Endodermal cell (in vitro differentiated cells): Measurements from ENCODE around the gene C1orf210. TPM values are rescaled to one million over a fixed set of nuclear protein-coding genes. Genes with fewer than 3 reads are reported as not detected.

Experiments
- DNase-seq: peaks from one replicate; pipeline ENCODE4 v3.0.0-alpha.2; 2017
- H3K27ac ChIP-seq: 2 replicates; pipeline ENCODE4 v1.5.1; 2013; ENCODE audit warnings: mild to moderate bottlenecking, low read depth, low read length, moderate library complexity
- H3K27me3 ChIP-seq: 2 replicates; pipeline ENCODE4 v1.6.1; 2013; ENCODE audit warnings: mild to moderate bottlenecking, low read length, moderate library complexity; ENCODE audit not compliant: insufficient read depth, control insufficient read depth, poor library complexity, severe bottlenecking
- H3K36me3 ChIP-seq: 2 replicates; pipeline ENCODE4 v1.7.0; 2013; ENCODE audit warnings: mild to moderate bottlenecking, low read length, moderate library complexity; ENCODE audit not compliant: control insufficient read depth, insufficient read depth
- H3K4me1 ChIP-seq: one replicate; pipeline ENCODE4 v1.7.0; 2013; ENCODE audit warnings: low read length; ENCODE audit not compliant: control insufficient read depth, insufficient read depth
- H3K4me3 ChIP-seq: 2 replicates; pipeline ENCODE4 v1.5.1; 2013; ENCODE audit warnings: mild to moderate bottlenecking, low read length, moderate library complexity
- H3K9ac ChIP-seq: 2 replicates; pipeline ENCODE4 v1.6.1; 2013; ENCODE audit warnings: mild to moderate bottlenecking, low read length, moderate library complexity; ENCODE audit not compliant: poor library complexity, severe bottlenecking; ENCODE audit errors: extremely low read depth
- H3K9me3 ChIP-seq: 2 replicates; pipeline ENCODE4 v1.6.1; 2013; ENCODE audit warnings: mild to moderate bottlenecking, low read length, moderate library complexity; ENCODE audit not compliant: control insufficient read depth
- H3K27ac Mint-ChIP-seq: 2 replicates; pipeline ENCODE4 v1.8.0; 2020; ENCODE audit warnings: mixed read lengths
- H3K27me3 Mint-ChIP-seq: 2 replicates; pipeline ENCODE4 v1.8.0; 2021; ENCODE audit warnings: mild to moderate bottlenecking, mixed read lengths; ENCODE audit not compliant: insufficient read depth
- H3K36me3 Mint-ChIP-seq: 2 replicates; pipeline ENCODE4 v1.8.0; 2020; ENCODE audit warnings: low read depth, mixed read lengths
- H3K4me1 Mint-ChIP-seq: 2 replicates; pipeline ENCODE4 v1.8.0; 2020; ENCODE audit warnings: mixed read lengths
- H3K4me3 Mint-ChIP-seq: 2 replicates; pipeline ENCODE4 v1.8.0; 2020; ENCODE audit warnings: mild to moderate bottlenecking, moderate library complexity, mixed read lengths
- H3K9me3 Mint-ChIP-seq: 2 replicates; pipeline ENCODE4 v1.8.0; 2020; ENCODE audit warnings: mild to moderate bottlenecking, mixed read lengths
- CTCF ChIP-seq: fragments of 200-600 bp; sonication (generic); conservative IDR thresholded peaks from 2 replicates; pipeline ENCODE4 v1.5.0; 2021; ENCODE audit warnings: antibody characterized with exemption, mild to moderate bottlenecking
- WGBS, 2 experiments: methylation state at CpG; one replicate each; pipeline versions ENCODE4 v1.1.5 to v1.1.7; 2013; ENCODE audit warnings: missing lambda C conversion rate in 2 of 2, mixed read lengths in 1 of 2; ENCODE audit not compliant: insufficient coverage in 1 of 2, insufficient read length in 1 of 2; 5-methylcytosine and 5-hydroxymethylcytosine counted together
- total RNA-seq, 2 donors: library from RNA; stranded (reverse); fragmentation: NEBNext Ultra II Directional in 1 of 2; extraction: Animal tissue kit (Norgen Biotek cat#: 25700) in 1 of 2; gene quantifications; 2 replicates in 1 of 2; 3 replicates in 1 of 2; pipeline ENCODE4 v1.2.1, GENCODE V29; 2021

C1orf210 gene
- total RNA-seq, 2 donors from 2014 or later = 9.7 to 17.9 TPM

GRCh38 chr1:43288058-43288784 is 2.8 kb upstream of the C1orf210 start:
- Mint-ChIP-seq H3K4me3 (no peak overlapping the region), H3K27me3 (no peaks in the 10 kb centered on the region), H3K9me3 (no peaks in the 10 kb centered on the region), H3K36me3 (no peaks in the 10 kb centered on the region), H3K27ac (no peak overlapping the region), H3K4me1 (peaks cover 28% of the 10 kb centered on the region)
- WGBS, 2 experiments = 93 to 95% methylated on average over 6 to 9 of the region's 9 CpGs
- no peak for DNase-seq
- no peaks in the 10 kb centered on the region for H3K27me3 ChIP-seq
- no peak overlapping the region for H3K9ac ChIP-seq
- no peaks in the 10 kb centered on the region for H3K9me3 ChIP-seq
- no peak for TF ChIP-seq CTCF
- H3K4me3 ChIP-seq = no peak overlapping the region
- peaks cover 7% of the 10 kb centered on the region for H3K4me1 ChIP-seq
- H3K36me3 ChIP-seq = no peaks in the 10 kb centered on the region
- peak overlapping the region; percentile 56 for H3K27ac ChIP-seq

GRCh38 chr1:43286533-43286932 is 1.2 kb upstream of the C1orf210 start:
- DNase-seq = no peak
- WGBS, 2 experiments = 92 to 95% methylated on average over 3 to 5 of the region's 5 CpGs
- peaks cover 7% of the 10 kb centered on the region for H3K4me1 ChIP-seq
- no peaks in the 10 kb centered on the region for H3K27me3 Mint-ChIP-seq
- no peaks in the 10 kb centered on the region for H3K27me3 ChIP-seq
- H3K9me3 Mint-ChIP-seq = no peaks in the 10 kb centered on the region
- H3K9ac ChIP-seq = no peak overlapping the region
- H3K36me3 ChIP-seq = no peaks in the 10 kb centered on the region
- H3K9me3 ChIP-seq = no peaks in the 10 kb centered on the region
- H3K36me3 Mint-ChIP-seq = peaks cover 4% of the 10 kb centered on the region
- H3K4me1 Mint-ChIP-seq = peaks cover 31% of the 10 kb centered on the region
- H3K27ac ChIP-seq = no peak overlapping the region
- peak overlapping the region; percentile 68 for H3K4me3 Mint-ChIP-seq
- peak overlapping the region; percentile 93 for H3K27ac Mint-ChIP-seq
- no peak overlapping the region for H3K4me3 ChIP-seq
- no peak for TF ChIP-seq CTCF

- no peak overlapping the region for H3K4me3 ChIP-seq
- no peaks in the 10 kb centered on the region for H3K36me3 ChIP-seq
- DNase-seq = no peak
- no peaks in the 10 kb centered on the region for H3K9me3 Mint-ChIP-seq
- no peak overlapping the region for H3K9ac ChIP-seq
- no peaks in the 10 kb centered on the region for H3K27me3 Mint-ChIP-seq
- peak overlapping the region; percentile 68 for H3K4me3 Mint-ChIP-seq
- peaks cover 7% of the 10 kb centered on the region for H3K4me1 ChIP-seq
- no peaks in the 10 kb centered on the region for H3K27me3 ChIP-seq
- H3K27ac ChIP-seq = no peak overlapping the region
- peak overlapping the region; percentile 93 for H3K27ac Mint-ChIP-seq
- H3K4me1 Mint-ChIP-seq = peaks cover 31% of the 10 kb centered on the region
- TF ChIP-seq CTCF = no peak
- H3K36me3 Mint-ChIP-seq = peaks cover 6% of the 10 kb centered on the region
- WGBS, 2 experiments = 91 to 92% methylated on average over 9 to 11 of the region's 11 CpGs
- no peaks in the 10 kb centered on the region for H3K9me3 ChIP-seq
These were observed 734 bp upstream of the C1orf210 start for GRCh38 chr1:43286115-43286514.
